HG03571 (cell line): ENCODE measurements around the gene ANK3.
"Not testable (repeated sequence)": the region's sequence is repeated elsewhere in the genome, so short reads cannot be mapped to it uniquely, and the experiment has no call there.

Experiments used
- ATAC-seq: cut with Tn5 transposase; IDR thresholded peaks from one replicate; pipeline ENCODE4 v1.9.1; 2021; ENCODE audit not compliant: unreplicated experiment

Gene ANK3

DNA sequence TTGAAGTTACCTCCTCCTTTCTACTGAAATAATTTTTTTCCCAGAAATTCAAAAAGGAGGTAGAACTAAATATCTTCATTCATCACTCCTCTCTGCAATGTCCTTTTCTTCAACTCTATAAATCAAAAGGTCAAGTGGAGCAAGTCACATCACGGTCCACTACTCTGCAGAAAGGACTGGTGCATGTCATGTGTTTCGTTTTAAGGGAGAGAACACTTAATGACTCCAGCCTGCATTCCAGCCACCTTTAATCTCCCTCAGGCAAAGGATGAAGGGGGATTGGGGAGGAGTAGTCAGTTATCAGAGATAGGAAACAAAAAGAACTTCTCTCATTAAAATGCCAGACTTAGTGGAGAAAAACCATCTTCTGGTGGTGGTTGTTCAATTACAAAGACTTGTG, 78.9 kb downstream of the ANK3 start:
- no peak for ATAC-seq

DNA sequence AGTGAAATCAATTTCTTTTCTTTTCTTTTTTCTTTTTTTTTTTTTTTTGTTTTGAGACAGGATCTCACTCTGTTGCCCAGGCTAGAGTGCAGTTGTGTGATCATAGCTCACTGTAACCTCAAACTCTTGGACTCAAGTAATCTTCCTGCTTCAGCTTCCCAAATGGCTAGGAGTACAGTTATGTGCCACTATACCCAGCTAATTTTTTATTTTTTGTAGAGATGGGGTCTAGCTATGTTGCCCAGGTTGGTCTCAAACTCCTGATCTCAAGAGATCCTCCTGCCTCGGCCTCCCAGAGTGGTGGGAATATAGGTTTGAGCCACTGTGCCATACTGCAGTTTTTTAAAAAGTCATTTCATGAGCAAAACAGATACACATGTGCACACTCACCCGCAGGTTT, 79.8 kb downstream of the ANK3 start:
- no peak for ATAC-seq

DNA sequence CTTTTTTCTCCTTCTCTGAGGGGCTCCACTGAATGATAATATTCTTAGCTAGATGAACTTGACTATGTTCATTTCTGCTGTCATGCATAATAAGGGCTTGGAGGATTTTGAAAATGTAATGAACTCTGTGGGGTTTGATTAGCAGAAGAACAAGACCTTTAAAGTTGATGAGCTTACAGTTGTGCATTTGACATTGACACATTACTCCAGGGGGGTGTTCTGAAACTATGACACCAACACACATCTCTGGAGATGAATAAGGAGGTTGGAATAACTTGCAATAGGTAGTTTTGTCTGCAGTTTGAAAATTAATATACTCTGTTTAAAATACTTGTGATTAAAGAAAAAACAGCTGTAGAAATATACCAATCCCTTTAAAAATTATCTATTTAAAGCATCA, 80.3 kb downstream of the ANK3 start:
- ATAC-seq: no peak

DNA sequence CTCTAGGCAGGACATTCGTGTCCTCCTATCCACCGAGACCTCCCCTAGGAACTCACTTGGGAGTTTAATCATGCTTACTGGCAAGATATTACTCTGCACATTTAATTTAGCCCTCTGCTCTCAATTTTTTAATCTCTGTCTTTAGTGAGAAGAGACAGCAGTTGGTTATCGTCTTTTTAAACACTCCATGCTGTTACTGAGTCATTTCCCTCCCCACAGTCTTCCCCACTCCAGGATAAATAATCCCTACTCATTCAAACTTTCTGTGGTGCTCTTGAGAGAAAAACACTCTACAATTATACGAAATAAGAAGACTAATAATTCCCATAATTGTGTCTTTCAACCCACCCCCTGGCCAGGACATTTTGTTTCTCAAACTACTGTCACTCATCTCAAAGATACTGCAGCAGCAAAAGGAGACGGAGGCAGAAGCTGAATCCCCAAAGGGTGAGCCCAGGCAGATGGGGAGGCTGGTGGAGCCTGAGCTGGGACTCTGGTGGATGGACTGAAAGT, 84.2 kb downstream of the ANK3 start:
- no peak for ATAC-seq

DNA sequence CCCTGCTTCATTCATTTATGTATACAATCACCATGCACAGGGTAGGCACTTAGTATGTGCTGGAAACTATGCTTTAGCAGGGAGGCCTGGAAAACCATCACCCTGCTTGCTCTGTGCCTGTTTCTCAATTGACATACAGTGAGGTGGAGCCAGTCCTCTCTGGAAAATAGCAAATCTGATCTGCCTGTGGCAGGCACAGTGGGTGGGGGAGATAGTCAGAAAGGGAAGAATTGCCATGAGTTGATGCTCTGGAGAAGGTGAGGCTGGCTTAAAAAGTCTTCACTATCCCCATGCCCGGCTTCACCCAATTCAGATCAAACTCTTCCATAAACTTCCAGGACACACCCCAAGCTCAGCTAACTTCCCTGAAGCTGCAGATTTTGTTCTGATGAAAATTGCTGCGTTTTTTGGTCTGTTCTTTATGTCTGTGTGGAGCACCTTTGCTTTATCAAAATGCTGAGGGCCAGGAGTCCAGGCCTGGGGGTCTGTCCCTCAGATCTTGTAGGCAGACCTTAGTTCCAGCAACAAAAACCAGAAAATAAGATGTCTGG, 84.8 kb downstream of the ANK3 start:
- no peak for ATAC-seq

DNA sequence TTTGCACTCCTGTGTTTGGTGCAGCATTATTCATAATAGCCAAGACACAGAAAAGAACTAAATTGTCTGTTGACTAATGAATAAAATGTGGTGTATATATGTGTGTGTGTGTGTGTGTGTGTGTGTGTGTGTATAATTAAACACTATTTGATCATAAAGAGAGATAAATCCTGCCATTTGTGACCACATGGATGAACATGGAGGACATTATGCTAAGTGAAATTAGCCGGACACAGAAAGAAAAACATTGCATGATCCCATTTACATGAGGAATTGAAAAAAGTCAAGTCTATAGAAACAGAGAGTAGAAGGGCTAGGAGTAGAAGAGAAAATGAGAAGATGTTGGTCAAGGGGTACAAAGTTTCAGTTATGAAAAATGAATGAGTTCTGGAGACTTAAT, 85.9 kb downstream of the ANK3 start:
- ATAC-seq: no peak

DNA sequence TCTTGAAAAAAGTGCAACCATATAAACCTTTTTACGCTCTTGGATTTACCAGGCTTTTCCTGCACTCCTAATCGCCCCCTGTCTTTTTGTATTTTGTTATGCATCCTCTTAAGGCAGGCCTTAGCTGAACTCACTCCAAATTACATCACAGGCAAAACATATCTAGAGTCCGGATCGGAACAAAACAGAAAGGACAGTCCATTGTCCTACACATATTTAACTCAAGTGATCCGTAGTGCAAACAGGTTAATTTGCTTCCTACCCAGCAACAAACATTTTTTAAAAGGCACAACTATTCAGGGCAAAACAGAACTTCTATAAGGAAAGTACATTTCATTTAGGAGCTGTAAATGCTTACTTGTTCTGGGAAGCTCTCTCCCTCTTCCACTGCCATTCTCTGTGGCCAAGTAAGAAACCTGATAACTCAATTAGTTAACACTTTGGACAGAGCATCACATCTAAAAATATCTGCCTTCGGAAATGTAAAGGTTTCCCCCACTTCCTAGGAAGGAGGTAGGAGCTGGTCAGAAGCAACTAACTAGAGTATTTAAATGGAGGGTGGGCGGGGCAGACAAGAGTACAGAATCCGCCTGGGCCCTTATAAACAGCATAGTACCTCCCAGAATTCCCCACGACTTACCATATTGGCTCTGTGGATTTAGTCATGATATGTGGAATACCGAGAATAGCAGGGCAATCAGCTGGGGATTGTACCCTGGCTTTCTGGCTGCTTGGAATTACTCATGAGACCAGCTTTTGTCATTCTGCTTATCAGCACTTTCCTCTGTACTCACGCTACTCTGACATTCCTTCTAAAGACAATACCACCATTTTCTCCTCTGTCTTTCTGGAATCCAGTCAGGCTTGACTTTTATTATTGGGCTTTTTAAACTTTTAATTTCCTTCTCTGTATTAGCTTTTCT, 89.5 kb downstream of the ANK3 start:
- no peak for ATAC-seq

DNA sequence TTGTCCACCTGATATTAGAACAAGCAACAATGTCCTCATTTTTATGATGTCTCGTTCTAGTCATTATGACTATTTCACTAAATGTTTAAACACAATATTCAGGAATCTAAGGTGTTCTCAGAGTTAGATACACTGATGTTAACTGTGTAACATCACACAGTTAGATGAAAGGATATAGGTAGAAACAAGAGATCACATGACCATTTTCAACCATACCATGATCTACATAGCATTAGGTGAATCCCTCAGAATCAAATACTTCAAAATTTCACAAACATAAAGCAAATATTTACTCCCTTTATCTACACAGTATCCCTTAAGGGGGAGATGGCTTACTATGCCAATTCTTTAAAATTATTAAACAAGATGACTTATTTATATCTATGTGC, 90.3 kb downstream of the ANK3 start:
- no peak for ATAC-seq

DNA sequence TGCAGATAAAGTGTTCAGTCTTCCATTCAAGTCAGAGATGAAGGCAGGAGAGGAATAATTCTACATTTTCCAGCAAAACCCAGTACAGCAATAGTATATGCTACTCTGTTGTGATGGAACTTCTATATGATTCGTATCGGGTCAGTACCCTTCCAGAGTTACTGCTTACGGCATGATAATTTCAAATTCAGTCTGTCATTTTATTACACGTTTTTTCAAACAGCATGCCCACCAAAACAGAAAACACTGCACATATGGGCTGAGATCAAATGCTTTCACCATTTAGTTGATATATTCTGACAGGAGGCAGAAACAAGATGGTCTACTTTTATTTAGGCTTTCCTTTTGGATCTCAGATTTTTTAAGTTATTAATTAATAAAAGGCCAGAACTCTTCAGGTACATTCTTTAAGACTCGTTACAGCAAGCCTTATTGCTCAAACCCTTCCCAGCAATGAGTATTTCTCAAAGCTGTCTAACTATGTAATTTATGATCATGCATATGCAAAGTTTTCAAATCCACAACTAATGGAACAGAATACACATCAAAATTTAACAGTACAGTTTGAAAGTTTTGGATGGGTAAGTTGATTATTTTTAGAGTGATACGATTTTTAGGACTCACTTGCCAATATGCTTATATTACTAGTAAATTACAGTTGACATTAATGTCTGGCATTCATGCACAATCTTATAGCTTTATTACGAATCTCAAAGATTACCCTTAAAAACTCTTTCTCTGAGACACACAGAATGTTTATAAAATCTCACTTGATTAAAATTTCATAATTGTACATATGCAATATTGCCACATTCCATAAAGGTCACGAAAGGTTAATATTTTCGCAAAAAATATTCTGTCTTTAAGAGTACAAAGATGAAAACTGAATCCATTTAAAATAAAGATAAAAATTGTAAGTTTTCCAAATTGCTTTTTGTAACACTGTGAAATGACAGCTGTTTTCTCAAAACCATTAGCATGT, 91.0 kb downstream of the ANK3 start:
- no peak for ATAC-seq

DNA sequence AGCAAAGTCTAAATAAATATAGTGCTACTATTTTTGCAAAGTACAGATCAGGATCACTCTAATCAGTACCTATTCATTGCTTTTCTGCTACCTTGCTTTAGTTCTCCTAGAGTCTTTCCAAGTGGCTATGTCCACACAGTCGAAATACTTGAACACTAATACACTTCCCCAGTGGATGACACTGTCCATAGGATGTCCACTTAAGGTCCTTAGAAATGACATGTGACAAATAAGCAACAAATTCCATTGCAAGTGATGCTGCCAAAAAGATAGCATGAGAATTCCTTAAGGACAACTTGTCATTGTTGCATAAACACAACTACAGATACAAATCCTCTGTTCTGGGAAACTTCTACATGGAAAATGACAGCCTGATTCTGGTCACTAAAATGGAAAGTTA, 93.6 kb downstream of the ANK3 start:
- ATAC-seq: no peak

DNA sequence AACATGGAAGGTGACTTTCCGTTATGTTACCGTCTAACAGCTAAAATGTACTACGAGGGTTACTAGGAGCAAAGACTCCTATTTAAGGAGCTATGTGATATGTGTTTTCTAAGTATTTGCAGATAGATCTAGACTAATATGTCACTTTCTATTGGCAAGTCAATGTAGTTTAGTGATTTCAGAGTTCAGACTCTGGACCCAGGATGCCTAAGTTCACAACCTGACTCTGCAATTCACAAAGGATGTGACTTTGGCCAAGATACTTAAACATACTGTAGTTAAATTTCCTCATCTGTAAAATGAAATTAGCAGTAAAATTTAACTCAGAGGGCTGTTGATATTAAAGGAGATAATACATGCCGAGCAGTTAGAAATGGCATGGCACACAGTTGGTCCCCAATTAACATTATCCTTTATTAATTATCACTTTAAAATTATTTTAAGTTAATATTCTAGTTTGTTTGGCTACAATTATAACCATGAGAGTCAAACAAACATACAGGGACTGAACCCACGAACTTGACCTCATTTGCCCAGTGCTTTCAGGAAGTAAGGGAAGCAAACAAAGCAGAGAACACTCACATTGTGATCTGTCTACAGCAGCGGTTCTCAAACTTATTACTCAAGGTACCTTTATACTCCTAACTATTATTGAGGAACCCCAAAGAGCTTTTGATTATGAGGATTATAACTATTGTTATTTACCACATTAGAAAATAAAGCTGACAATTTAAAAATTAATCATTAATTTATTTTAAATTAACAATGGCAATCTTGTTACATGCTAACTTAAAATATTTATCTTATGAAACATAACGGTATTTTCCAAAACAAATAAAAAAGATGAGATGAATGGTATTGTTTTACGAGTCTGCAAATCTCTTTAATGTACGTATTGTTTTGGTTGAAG, 94.4 kb downstream of the ANK3 start:
- ATAC-seq: no peak

DNA sequence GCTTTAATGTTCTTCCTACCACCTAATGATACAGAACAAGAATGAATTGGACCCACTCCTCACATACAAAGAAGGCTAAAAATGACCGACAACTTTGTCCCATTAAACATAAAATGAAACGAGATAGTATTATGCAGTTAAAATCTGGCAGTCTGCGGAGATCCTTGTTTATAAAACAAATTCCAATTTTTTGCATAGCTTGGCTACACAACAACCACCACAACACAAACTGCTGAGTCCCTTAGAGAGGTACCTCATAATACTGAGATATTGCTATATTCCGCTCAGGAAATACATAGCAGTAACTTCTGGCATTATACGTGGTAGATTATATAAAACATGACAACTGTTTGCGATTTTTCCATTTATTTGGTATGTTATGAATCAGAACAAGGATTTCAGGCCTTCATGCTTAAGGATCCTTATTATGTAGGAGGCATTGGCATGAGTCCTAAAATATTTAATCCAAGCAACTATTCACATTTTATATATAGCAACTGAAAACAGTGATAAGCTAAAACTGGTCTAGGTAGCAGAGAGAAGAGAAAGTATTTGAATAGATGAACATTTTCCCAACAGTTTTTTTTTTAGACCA, 96.0 kb downstream of the ANK3 start:
- no peak for ATAC-seq

DNA sequence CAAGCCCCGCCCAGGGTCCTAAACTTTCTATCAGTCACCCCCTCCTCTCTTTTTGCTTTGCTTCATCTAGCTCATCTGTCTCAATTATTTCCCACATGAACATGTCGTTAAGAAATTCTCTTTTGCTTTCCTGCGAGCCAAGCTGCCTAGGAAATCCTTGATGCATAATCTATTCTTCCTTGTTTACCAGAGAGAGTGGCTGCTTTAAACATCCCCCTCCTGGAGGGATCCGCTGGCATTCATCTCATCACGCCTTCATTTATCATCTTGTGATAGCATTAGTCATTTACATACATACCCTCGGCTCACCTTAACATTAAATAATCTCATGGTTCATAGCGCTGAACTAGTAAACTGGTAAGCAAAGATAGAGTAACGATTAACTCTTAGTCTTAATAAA, 96.7 kb downstream of the ANK3 start:
- ATAC-seq: no peak

DNA sequence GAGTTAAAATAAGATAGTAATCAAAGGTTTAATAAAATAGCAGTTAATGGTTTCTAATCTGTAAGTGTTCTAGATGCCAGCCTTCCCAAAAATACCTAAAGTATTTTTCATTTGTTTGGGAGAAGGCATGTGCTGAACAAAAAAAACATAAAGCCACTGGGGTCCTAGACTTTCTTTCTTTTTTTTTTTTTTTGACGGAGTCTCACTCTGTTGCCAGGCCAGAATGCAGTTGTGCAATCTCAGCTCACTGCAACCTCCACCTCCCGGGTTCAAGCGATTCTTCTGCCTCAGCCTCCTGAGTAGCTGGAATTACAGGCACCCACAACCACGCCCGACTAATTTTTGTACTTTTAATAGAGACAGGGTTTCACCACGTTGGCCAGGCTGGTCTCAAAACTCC, 97.1 kb downstream of the ANK3 start:
- not testable (repeated sequence) for ATAC-seq

DNA sequence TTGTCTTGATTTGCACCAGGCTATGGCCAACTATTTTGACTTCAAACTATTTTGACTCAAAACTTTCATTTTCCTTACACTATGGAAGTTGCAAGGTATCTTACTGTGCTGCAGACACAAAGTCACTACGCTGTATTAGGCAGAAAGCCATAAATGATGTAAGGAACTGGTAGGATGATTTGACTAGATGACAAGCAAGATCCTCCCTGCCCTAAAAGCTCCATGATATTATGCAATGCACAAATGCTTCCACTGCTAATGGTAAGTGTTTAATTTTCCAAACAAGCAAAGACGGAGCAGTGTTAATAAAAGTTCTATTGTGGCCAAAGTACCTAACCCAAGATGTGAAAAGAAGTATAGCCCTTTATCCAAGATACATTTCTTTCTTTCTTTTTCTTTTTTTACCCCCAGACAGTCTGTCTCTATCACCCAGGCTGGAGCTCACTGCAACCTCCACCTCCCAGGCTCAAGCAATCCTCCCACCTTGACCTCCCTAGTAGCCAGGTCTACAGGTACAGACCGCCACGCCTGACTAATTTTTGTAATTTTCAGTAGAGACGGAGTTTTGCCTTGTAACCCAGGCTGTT, 98.2 kb downstream of the ANK3 start:
- ATAC-seq: no peak

DNA sequence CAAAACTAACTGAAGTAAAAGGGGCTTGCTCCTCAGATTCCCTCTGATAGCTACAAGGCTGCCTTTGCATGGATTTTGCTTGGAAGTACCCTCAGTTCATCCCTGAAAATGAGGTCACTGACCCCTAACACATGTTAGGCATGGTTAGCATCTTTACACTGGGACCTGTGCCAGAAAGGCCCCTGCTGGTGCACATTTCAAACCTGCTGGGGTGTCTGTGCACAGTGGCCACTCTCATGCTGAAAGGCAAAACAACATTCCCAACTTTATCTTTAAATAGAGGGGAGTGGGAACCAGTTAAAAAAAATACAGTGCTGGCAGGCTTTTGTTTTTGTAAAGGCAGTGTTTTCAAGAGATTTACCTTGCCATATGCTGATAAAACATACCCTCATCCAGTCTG, 99.1 kb downstream of the ANK3 start:
- ATAC-seq: no peak

DNA sequence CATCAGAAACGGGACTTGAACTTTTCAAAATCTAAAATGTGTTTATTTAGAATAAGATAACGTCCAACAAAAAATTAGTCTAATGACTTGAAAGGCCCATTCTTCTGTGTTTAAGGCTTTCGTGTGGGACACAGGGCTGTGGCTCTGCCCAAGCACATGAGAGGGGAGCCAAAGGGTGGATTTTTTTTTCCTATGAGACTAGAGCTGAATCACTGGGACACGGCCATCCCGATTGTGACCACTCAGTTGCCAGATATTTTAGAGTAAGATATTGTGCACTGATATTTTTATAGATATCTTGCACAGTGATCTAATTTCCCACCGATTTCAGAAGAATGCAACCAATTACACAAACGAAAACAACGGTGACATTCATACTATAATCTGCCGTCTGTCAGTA, 99.9 kb downstream of the ANK3 start:
- ATAC-seq: no peak

DNA sequence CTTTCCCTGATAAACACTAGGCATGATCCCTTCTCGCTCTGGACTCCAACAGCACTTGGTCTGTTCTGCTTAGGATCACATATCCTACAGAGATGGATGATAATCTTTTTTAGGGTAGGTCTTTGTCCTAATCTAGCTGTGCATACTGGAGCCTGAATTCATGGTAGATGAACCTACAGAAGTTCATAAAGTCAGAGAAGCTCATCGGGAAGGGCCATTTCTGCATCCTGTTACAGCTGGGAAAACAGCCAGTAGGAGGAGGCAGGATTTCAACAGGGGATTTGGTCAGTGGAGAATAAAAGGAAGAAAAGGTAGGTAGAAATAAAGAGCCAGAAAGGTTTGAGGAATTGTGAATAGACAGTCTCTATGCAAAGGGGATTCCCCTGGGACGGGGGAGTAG, 101.4 kb downstream of the ANK3 start:
- no peak for ATAC-seq

DNA sequence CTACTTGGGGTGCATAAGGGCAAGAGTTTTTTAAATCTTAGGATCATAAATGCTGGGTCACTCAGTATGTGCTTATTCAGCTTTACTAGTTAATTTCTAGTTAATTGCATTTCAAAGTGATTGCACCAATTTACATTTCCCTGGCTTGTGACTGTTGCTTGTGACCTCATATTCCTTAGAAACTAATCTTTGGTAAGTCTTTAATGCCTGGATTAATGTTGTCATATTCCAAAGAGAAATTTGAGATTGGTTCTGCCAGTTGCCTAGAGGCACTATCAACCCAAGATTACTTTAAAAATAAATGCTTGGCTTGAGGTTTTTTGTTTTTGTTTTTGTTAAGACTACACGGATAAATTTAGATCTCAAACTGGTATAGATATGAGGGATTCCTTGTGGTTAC, 103.1 kb downstream of the ANK3 start:
- no peak for ATAC-seq

DNA sequence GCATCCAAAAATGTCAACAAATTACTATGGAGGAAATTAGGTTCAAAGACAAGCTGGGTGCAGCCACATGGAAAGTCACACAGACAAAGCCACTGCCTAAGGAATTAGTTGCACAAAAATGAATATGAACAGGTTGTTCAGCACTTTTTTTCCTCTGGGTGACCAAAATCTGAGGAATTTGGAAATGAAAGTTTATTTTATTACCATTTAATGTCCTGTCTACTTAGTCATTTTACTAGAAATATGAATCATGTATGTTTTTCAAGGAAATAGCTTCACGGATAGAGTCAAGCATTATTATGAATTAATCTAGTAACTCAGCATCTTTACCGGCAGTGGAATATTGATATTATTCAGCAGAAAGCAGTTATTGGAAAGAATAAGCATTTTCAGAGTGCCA, 106.3 kb downstream of the ANK3 start:
- ATAC-seq: no peak
